GM21360 (cell line): ENCODE data around the gene C4BPB.

Experiments used
- ATAC-seq: cut with Tn5 transposase; IDR thresholded peaks from one replicate; pipeline ENCODE4 v1.9.1; 2021; ENCODE audit warnings: mild to moderate bottlenecking, moderate library complexity; ENCODE audit not compliant: unreplicated experiment

Gene C4BPB

DNA sequence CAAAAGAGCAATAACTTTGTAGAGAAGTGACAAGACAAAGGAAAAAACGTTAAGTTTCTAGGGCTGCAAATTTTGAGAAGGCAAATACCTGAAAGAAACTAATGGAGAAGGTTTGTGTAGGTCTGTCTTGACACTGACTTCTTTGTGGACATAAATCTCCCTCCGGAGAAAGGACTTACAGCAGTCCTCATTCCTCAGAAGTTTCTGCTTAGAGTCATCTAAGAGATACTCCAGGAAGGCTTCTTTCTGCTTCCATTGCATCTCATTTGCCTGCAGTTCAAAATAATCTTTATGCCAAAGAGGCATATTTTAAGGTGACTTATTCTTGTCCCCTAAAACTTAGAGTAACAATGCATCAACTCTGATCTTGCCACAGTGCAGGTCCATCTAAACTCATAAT lies 4.4 kb upstream of the C4BPB start:
- no peak for ATAC-seq

DNA sequence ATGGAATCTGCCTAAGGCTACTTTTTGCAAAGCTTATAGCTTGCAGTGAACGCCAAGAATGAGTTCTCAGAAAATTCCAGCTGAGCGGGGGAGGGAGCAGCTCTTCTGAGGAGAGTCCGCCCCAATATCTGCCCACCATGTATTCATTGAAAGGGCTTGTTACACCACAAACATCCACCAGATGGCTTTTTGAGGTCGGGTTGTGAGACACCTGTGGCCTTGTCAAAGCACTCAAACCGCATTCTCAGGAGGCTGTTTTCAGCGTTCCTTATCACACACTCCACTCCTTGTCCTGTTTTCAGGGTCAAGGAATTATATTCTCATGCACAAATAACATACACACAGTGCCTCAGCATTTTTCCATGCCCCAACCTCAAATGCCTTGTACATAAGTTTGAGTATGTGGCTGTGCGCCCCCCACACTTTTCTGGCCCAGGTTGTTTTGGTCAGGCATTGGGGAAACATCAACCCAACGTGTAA lies 3.9 kb upstream of the C4BPB start:
- ATAC-seq, result peak; percentile 55

DNA sequence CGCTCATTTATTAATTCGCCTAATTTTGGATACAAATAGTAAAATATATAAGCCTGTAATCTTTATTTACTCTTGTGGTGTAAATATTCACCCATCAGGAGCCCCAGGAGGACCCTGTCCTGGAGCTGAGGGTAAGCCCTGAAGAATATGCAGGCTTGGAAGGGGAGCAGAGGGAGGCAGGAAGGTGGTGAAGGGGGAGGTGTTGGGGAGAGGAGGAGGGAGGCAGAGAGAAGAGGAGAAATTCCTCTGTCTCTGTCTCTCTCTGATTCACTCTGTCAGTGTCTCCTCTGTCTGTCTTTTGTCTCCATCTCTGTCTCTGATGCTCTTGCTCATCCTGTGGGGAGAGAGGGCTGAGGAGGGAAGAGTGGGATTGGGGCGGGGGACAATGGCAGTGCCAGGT lies 2.8 kb upstream of the C4BPB start:
- ATAC-seq, result no peak

DNA sequence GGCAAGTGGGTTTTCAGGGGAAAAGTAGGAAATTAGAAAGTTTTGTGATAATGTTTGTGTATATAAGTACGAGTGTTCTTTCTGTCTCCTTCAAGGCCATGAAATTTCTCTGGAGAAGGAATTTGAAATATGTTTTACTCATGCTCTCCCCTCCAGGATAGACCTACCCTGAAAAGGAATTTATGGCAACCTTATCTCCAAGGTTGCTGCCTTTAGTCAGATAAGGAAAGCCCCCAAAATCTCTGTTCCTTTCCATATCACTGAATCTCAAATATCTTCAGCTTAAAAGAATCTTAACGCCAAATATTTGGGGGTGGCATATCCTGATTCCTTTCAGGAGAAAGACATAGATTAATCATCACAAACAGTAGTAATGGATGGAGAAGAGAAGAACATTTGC lies 499 bp upstream of the C4BPB start:
- no peak for ATAC-seq

DNA sequence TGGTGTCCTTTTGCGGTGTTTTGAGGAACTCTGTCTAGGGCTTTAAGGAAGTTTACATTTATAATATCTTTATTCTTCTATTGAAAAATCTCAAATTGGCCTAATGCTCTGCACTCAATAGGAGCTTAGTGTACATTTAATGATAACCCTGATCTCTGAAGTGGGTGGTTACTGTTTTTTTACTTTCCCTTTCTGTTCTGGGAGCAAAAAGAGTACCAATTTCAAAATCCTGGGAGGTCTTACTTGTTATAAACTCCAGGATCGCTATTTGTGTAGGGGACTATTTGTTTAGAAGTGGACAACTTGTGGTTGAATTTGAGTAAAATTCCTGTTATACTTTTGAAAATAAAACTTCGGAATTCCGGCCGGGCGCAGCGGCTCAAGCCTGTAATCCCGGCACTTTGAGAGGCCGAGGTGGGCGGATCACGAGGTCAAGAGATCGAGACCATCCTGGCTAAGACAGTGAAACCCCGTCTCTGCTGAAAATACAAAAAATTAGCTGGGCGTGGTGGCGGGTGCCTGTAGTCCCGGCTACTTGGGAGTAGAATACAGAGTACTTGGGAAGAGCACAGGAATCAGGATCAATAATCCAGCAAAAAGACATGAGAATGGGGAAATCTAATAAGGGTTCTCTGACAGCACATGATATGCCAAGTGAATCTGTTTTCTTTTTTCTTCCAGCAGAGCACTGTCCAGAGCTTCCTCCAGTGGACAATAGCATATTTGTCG lies 1.1 kb downstream of the C4BPB start:
- ATAC-seq, result no peak

DNA sequence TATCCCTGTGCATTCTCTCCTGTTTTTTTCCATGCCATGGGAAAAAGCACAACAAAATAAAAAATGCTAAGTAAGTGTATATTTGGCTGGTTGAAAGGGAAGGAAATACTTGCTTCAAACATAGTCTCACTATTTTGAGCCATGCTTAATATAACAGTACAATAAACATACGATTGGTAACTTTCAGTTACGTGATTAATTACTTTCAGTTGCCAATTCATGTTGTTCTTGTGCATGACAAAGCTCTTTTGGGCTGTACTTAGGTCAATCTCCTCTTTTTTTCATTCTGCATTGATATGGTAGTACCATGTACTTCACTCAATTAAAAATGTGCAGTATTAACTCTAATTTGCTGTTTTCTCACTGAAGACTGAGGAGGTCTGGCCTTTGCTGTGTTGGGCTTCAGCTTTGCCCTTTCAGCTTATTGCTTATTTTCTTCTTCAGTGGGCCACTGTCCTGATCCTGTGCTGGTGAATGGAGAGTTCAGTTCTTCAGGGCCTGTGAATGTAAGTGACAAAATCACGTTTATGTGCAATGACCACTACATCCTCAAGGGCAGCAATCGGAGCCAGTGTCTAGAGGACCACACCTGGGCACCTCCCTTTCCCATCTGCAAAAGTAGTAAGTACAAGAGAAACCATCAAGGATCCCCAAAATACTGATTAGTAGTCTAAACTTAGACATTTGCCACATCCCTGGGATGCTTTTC lies 2.7 kb downstream of the C4BPB start:
- ATAC-seq, result no peak

DNA sequence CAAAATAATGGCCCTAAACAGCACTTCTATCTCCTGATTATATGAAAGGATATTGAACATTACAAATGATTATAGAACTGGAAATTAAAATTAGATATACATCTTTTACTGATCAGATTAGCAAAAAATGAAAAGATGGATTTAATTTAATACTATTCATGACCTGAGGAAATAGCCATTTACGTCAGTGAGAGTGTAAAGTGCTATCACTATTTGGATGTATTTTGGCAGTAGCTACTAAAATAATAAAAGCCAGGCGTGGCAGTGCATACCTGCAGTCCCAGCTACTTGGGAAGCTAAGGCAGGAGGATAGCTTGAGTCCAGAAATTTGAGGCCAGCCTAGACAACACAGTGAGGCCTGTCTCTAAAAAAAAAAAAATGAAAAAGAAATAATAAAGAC lies 5.3 kb downstream of the C4BPB start:
- no peak for ATAC-seq

DNA sequence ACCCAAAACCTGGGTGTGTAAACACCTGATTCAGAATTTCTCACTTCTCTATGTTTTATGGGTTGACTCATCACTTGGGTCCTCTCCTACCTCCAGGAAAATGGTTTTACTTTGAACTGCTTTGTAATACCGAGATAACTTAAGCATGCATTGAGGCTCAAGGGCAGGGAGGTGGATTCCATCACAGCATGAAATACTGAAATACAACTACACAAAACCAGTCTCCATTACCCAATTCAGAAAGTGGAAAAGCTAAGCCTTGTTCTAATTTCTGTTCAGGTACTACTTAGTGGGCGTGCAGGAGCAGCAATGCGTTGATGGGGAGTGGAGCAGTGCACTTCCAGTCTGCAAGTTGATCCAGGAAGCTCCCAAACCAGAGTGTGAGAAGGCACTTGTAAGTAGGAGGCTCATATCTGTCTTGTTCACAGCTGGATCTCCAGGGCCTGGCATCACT lies 9.2 kb downstream of the C4BPB start:
- ATAC-seq, result peak; percentile 71

DNA sequence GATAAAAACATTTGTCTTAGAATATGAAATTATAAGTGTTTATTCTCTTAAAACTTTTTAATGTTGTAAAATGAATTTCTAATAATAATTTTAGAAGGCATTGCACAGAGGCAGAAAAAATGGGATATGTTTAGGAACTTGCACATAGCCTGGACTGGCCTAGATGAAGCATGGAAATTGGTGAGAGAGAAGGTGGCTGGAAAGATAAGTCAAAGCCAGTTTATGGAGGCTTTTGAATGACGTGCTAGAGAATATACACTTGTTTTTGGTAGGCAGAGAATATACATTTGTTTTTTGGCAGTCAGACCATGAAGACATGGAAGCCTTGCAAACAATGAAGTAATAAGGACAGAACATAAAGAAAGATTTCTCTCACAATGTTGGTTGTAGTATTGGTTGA lies 13.1 kb downstream of the C4BPB start:
- no peak for ATAC-seq

DNA sequence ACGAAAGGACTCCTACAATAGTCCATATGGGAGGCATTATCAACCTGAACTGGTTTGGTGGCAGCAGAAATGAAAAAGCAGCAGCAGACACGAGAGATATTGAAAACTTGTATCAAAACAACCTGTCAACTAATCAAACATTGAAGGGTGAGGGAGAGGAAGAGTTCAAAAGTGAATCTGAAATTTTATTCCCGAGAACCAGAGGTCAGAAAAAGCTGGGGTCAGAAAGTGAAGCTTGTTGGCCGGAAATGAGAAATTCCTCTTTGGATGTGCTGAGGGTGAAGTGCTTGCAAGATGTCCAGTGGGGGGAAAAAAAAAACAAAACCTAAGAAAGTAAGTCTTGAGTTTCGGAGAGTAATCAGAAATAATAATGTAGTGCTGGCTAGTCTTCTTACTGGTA lies 13.5 kb downstream of the C4BPB start:
- ATAC-seq, result no peak

DNA sequence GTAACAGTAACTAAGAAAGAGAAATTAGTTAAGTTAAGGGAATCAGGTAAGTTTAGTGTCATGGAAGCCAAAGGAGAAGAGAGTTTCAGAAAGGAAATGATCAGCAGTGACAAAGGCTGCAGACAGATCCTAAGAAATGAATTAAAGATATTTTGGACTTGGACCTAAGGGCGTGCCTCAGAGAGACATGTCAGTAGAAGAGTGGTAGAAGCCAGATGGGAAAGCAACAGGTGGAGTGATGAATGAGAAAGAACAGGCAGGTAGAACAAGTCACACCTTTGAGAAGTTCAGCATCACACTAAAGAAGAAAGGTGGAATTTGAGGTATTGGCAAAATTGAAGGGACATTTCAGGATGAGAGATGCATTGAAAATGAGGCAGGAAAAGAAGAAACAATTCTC lies 14.0 kb downstream of the C4BPB start:
- no peak for ATAC-seq

DNA sequence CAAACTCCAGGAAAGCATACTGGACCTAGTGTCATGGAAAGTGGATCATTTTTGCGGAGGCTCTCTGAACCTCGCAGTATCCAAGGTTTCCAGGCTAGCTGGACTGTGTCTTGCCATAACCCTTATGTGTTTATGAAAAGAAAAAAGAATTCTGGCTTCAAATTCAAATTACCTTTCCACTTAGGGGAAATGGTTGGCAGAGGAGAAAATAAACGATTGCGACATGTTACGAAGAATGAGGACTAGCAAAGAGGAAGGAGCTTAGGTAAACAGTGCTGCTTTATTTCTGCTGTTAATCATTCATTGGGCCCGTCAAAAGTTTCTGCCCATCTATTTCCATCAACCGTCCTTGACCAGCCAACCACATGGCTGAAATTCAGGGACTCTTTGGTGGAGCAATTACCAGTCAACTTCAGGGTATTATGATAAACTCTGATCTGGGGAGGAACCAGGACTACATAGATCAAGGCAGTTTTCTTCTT lies 15.3 kb downstream of the C4BPB start, which contains the start of gene C4BPA:
TSS of gene C4BPA (plus strand) at position 342 of the 482 bp plus-strand sequence. CDS start 8,793 bp downstream, outside the sequence.
- no peak for ATAC-seq

DNA sequence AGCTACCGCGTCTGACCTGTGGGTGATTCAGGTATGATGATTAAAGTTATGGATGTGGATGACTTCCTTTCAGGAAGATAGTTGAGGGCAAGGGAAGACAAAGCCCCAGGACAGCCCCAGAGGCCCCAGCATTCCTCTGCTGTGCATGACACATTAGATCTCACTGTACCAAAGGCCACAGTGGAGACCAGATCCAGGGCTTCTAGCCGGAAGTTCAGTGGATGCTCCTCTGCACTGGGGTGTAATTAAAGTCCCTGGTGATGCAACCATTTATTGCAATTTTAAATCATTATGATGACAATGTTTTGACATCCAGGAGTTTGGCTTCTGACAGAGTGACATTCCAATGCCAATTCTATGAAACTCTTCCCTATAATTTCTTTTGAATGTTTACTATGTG lies 20.3 kb downstream of the C4BPB start:
- ATAC-seq, result no peak

DNA sequence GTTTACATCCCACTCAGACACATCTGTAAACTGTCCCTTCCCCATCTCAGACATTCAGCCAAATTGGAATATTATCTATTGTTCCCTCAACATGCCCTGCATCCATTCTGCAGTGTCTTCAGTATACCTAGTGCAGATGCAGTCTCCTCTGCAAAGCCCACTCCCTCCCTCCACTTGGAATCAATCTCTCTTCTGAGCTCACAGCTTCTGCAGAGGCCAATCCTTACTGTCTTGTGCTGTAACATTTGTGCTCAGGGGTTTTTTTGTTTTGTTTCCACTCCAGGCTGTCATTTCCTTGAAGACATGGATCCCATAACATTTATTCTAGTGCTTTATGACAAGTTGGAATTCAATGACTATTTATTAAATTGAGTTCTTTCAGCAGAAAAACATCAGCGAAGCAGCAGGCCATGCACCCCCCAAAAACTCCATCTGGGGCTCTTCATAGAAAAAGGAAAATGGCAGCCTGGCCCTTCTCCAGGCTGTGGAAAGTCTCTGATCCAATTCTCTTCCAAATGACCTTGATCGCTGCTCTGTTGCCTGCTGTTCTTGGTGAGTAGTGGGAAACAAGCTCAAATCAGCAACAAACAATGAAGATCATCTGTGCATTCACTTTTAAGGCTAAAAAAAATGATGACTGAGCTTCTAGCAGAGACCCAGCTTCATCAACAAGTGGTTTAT lies 24.1 kb downstream of the C4BPB start:
- no peak for ATAC-seq

DNA sequence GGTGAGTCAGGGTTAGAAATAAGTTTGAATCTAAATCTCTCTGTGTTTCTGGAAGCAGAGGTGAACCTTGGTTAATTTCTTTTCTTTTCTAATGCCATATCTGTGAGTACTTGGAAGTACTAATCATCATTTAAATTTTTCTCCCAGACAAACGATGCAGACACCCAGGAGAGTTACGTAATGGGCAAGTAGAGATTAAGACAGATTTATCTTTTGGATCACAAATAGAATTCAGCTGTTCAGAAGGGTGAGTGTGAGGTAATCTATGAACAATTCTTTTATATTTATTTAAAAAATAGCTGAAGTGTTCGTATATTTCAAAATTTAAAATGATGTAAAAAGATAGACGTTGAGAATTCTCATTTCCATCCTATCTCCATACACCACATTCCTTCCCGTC lies 26.6 kb downstream of the C4BPB start:
- no peak for ATAC-seq

DNA sequence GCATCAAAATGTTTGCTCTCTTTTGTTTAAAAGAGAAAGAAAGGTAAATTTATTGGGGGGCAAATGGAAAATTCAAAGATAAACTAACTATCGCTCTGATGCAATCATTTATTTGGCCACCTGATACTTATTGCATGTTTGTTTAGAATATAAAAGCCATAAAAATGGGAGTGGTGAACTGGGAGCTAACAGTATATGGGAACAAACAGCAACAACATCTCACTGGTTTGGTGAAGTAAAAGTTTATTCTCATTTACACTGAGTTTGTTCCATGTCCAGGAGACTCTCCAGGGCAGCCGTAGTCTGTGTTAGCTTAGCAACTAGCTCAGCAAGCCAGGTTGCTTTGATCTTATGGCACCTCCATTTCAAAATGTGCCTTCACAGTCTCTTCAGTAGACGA lies 35.7 kb downstream of the C4BPB start:
- no peak for ATAC-seq

DNA sequence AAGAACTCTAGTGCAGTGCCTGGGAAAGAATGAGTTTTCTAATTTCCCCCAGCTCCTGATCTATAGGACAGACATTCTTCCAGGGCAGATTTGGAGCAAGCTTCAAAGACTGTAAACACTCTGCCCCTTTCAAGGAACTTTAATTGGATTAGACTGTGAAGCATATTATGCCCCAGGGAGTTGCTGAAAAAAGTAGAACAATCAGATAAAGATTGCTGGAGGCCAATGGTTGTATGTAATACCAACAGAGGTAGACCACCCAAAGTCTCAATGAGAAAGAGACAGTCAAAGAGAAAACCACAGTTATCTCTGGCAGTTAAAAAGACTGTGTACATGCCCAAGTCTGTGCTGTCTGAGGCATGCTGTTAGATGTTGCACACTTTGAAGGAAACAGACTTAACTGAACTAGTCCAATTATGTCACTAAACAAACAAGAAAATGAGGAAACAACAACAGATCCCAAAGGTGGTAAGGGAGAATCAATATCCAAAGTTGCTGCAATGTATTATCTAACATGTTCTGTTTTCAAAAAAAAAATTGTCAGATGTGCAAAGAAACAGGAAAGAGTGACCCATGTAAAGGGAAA lies 39.8 kb downstream of the C4BPB start:
- no peak for ATAC-seq

DNA sequence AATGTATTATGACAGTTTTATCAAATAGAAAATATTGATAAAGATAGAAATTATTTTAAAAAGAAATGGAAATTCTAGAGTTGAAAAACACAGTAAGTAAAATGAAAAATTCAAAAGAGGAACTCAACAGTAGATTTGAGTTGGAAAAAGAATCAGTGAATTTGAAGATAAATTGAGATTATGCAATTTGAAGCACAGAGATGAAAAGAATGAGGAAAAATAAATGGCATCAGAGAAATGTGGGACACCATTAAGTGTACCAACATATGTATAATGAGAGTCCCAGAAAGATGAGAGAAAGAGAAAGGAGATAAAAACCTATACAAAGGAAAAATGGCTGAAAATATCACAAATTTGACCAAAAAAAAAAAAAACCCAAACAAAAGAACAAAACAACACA lies 40.4 kb downstream of the C4BPB start:
- no peak for ATAC-seq

DNA sequence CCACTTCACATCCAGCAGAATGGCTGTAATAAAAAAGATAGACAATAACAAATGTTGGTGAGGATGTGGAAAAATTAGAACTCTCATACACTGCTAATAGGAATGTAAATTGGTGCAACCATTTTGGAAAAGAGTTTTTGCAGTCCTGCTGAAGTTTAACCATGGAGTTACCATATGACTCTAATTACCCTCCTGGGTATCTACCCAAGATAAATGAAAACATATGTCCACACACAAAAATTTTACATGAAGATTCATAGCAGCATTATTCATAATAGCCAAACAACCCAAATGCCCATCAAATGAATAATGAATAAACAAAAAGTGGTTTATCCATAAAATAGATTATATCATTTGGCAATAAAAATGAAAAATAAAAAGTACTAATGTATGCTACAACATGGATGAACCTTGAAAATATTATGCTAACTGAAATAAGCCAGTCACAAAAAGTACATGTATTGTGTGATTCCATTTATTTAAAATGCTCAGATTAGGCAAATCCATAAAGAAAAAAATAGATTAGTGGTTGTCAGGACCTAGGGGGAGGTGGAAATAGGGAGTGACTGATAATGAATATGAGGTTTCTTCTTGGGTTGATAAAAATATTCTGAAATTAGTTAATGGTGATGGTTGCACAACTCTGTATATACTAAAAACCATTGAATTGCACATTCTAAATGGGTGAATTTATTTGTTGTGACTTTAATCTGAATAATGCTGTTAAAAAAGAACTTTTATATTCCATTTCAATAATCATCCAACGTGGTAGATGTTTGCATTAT lies 41.8 kb downstream of the C4BPB start:
- ATAC-seq, result no peak

DNA sequence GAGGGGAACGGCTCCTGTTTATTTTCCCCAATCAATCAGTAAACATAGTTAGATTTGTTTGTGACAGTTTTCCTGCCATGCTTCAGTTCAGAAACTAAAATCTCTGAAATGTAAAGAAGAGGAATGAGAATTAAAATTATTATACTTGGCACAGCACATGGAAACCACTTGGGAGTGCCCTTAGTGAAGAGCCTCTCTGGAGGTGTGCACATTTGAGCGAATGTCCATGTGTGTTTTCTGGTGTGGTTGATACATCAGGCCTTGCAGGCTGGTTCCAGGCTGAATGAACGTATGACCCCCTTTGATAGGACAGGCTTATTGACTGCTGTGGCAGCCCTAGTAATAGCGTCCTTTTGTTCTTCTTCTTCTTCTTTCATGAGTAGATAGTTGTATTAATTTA lies 42.5 kb downstream of the C4BPB start:
- ATAC-seq, result no peak
